Heart left ventricle (tissue), 16 donors: ENCODE data around the gene BPTF. TPM values are rescaled to one million over a fixed set of nuclear protein-coding genes. Genes with fewer than 3 reads are reported as not detected.

Source experiments
- ATAC-seq, 4 donors: fragments of 200-7000 bp; cut with Tn5 transposase; one replicate each; pipeline ENCODE4 v1.9.1; 2020 to 2022; ENCODE audit warnings: moderate library complexity in 4 of 4, mild to moderate bottlenecking in 3 of 4, moderate number of reproducible peaks in 1 of 4
- DNase-seq, 5 donors: peaks; one replicate each; pipeline ENCODE4 v3.0.0-alpha.2; 2020
- H3K27ac ChIP-seq, 12 donors: fragments of 200-600 bp; sonication (generic) in 4 of 12; one replicate each; pipeline versions ENCODE4 v1.5.0 to v1.8.0; 2016 to 2022; ENCODE audit warnings: mild to moderate bottlenecking in 2 of 12
- H3K27me3 ChIP-seq, 9 donors: fragments of 200-600 bp; sonication (generic) in 2 of 9; one replicate each; pipeline versions ENCODE4 v1.5.1 to v1.8.0; 2016 to 2022; ENCODE audit warnings: mild to moderate bottlenecking in 3 of 9
- H3K36me3 ChIP-seq, 9 donors: fragments of 200-600 bp; sonication (generic) in 2 of 9; one replicate each; pipeline versions ENCODE4 v1.5.0 to v1.8.0; 2018 to 2022; ENCODE audit warnings: mild to moderate bottlenecking in 2 of 9
- H3K4me1 ChIP-seq, 12 donors: fragments of 200-600 bp; sonication (generic) in 4 of 12; one replicate each; pipeline versions ENCODE4 v1.5.0 to v1.8.0; 2016 to 2022; ENCODE audit warnings: mild to moderate bottlenecking in 3 of 12
- H3K4me3 ChIP-seq, 12 donors: fragments of 200-600 bp; sonication (generic) in 4 of 12; one replicate each; pipeline versions ENCODE4 v1.5.0 to v1.8.0; 2017 to 2022; ENCODE audit warnings: mild to moderate bottlenecking in 9 of 12, moderate library complexity in 4 of 12
- H3K9me3 ChIP-seq, 12 donors: fragments of 200-600 bp; sonication (generic) in 4 of 12; one replicate each; pipeline versions ENCODE4 v1.5.0 to v1.8.0; 2016 to 2022; ENCODE audit warnings: mild to moderate bottlenecking in 1 of 12
- POLR2A ChIP-seq, 2 donors: fragments of 450-650 bp; IDR thresholded peaks; one replicate each; pipeline ENCODE4 v1.6.1; 2017; ENCODE audit warnings: antibody characterized with exemption in 2 of 2, mild to moderate bottlenecking in 2 of 2, moderate library complexity in 2 of 2
- WGBS, 4 donors: extraction: QIAGEN DNeasy Blood & Tissue Kit in 2 of 4; methylation state at CpG; one replicate each; pipeline versions ENCODE4 v1.1.5 to v1.1.7; 2013 to 2018; 5-methylcytosine and 5-hydroxymethylcytosine counted together
- intact Hi-C, 10 donors: fragments of 100-400 bp; cut with DNase I; formaldehyde crosslinking; loops; one replicate each; pipeline versions ENCODE4 v1.11.1 to v1.14.2; 2022
- long read RNA-seq, 3 donors: library from polyadenylated mRNA; unstranded; transcript quantifications; one replicate each; pipeline ENCODE4 v2.0.0, GENCODE V29; 2020 to 2021
- polyA plus RNA-seq, 2 donors: library from polyadenylated mRNA; stranded (reverse); fragments of 200-250 nt; gene quantifications; one replicate each; pipeline ENCODE4 v1.2.3, GENCODE V29; 2013
- total RNA-seq, 9 donors: library from RNA; depleted of rRNA in 2 of 9; stranded (reverse); fragments of >200 nt in 2 of 9; fragmentation: NEBNext Ultra II Directional in 3 of 9; extraction: Animal tissue kit (Norgen Biotek cat#: 25700) in 3 of 9; gene quantifications; one replicate each; pipeline versions ENCODE4 v1.1.0 to v1.2.4, GENCODE V29; 2016 to 2023
- TF ChIP-seq, protein P1 (sequence below), 12 donors: fragments of 200-600 bp; sonication (generic) in 4 of 12; IDR thresholded peaks; one replicate each; pipeline versions ENCODE4 v1.5.0 to v1.8.0; 2018 to 2022; ENCODE audit warnings: antibody characterized with exemption in 12 of 12, mild to moderate bottlenecking in 5 of 12
- donor health status: ischemic (EF 13 %, LVEDD 7.1; RV severe dilation, severe dysfunction).
- donor health status: healthy with polysubstance abuse.
- donor health status: DM: no; HTN: yes; CAD: no.
- donor health status: DM: no; HTN: no; CAD: no.
- donor health status: ischemic (EF 25% LVEDD 6.9; RV normal size, moderate dysfunction).
- donor health status: ischemic (EF 25% LVEDD 5.7; RV mildly dilated, moderate dysfunction).
- donor health status: healthy.
- donor health status: DM: yes; HTN: yes; CAD: no.
- donor health status: ischemic (EF 35%, LVEDD 5.7; RV mildly dilated, moderate dysfunction).
- donor health status: nonischemic (EF 11% LVEDD 7.7; RV severe dilation, severe dysfunction).
- donor health status: DM: yes; HTN: yes; CAD: no.
- donor health status: PGD.
- donor health status: ischemic (EF 29% LVEDD 5.4; RV normal size, mild dysfunction).
- donor health status: nonischemic (EF 23%, LVEDD 6.1; RV moderate dilation, normal function).

The BPTF gene, protein sequence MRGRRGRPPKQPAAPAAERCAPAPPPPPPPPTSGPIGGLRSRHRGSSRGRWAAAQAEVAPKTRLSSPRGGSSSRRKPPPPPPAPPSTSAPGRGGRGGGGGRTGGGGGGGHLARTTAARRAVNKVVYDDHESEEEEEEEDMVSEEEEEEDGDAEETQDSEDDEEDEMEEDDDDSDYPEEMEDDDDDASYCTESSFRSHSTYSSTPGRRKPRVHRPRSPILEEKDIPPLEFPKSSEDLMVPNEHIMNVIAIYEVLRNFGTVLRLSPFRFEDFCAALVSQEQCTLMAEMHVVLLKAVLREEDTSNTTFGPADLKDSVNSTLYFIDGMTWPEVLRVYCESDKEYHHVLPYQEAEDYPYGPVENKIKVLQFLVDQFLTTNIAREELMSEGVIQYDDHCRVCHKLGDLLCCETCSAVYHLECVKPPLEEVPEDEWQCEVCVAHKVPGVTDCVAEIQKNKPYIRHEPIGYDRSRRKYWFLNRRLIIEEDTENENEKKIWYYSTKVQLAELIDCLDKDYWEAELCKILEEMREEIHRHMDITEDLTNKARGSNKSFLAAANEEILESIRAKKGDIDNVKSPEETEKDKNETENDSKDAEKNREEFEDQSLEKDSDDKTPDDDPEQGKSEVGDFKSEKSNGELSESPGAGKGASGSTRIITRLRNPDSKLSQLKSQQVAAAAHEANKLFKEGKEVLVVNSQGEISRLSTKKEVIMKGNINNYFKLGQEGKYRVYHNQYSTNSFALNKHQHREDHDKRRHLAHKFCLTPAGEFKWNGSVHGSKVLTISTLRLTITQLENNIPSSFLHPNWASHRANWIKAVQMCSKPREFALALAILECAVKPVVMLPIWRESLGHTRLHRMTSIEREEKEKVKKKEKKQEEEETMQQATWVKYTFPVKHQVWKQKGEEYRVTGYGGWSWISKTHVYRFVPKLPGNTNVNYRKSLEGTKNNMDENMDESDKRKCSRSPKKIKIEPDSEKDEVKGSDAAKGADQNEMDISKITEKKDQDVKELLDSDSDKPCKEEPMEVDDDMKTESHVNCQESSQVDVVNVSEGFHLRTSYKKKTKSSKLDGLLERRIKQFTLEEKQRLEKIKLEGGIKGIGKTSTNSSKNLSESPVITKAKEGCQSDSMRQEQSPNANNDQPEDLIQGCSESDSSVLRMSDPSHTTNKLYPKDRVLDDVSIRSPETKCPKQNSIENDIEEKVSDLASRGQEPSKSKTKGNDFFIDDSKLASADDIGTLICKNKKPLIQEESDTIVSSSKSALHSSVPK (N-terminal part only)
- 10 to 100 TPM; 50.5 to 96.9 (median 77.6) TPM for total RNA-seq
- 10 to 100 TPM; 16.7 to 20.2 TPM for polyA plus RNA-seq
- long read RNA-seq, donor 1, partial matches to known transcripts = 16 of 17 reads
- long read RNA-seq, donor 1, other reads (novel, unspliced or antisense) = 1 of 17 reads
- long read RNA-seq, donor 2, partial matches to known transcripts = 7 of 8 reads
- long read RNA-seq, donor 2, other reads (novel, unspliced or antisense) = 1 of 8 reads
- long read RNA-seq, donor 3, partial matches to known transcripts = 8 of 10 reads
- long read RNA-seq, donor 3, other reads (novel, unspliced or antisense) = 2 of 10 reads

DNA sequence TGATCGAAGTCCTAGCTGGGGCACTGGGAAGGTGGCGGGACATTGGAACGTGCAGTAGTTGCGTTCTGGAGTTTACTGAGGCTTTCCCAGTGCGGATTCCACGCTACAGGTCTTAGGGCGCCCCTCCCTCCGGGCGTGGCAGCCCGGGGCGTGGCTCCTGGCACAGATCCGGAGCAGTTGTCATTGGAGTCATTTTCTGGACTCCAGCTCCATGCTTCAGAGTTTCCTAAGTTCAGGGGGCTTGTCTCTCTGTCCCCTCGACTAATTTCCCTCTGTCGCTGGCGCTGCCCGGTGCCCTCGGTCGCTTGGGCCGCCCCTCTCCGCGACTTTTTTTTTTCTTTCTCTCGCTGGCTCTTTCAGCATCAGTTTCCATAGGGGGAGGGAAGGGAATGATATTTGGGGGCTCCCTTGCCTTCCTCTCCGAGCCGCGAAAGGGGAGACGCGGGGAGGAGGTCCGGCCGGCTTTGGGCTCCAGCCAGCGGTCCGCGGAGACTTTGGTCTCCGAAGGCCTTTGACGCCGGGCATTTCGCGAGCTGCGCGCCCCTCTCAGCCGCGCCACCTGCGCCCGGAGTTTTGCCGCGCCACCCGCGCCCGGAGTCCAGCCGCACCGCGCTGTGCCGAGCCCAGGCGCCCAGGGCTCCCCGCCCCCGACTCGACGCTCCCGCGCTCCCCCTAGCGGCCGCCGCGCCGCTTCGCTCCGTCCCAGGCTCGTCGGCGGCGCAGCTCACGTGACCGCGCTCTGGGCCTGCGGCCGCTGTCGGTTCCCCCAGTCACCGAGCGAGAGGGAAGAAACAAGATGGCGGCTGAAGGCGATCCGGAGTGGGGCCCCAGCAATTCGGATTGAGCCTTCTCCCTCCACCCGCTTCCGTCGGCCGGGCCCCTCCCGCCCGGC, at the start of gene BPTF:
BPTF (plus strand) TSS at position 769 of the 892 bp plus-strand sequence. CDS start 222 bp downstream, outside the sequence.
- 0 to 1% (median 1%) methylated on average over 37 to 88 of the region's 88 CpGs for WGBS, 4 donors
- Histone ChIP-seq H3K36me3 (no peaks in the 10 kb centered on the region), H3K27ac (peak within 1 kb of the TSS; percentile 85 to 97 (median 94)), H3K27me3 (peaks cover 0 to 3% (median 0%) of the 10 kb centered on the region in 9 donors), H3K4me3 (peak within 1 kb of the TSS; percentile 51 to 90 (median 82)), H3K4me1 (peaks cover 0 to 40% (median 29%) of the 10 kb centered on the region in 12 donors), H3K9me3 (no peaks in the 10 kb centered on the region)
- DNase-seq (peak; percentile 92 to 96 (median 94)), ATAC-seq (peak; percentile 94 to 98 (median 96))
- intact Hi-C loops = loop anchor here in 3 of 10 donors (1.0 to 10.0 kb wide), 4 partner anchors 24 to 110 kb away; partner anchors contain the start of gene NOL11 (in 3 of the 3)
- TF ChIP-seq, protein P1, sequence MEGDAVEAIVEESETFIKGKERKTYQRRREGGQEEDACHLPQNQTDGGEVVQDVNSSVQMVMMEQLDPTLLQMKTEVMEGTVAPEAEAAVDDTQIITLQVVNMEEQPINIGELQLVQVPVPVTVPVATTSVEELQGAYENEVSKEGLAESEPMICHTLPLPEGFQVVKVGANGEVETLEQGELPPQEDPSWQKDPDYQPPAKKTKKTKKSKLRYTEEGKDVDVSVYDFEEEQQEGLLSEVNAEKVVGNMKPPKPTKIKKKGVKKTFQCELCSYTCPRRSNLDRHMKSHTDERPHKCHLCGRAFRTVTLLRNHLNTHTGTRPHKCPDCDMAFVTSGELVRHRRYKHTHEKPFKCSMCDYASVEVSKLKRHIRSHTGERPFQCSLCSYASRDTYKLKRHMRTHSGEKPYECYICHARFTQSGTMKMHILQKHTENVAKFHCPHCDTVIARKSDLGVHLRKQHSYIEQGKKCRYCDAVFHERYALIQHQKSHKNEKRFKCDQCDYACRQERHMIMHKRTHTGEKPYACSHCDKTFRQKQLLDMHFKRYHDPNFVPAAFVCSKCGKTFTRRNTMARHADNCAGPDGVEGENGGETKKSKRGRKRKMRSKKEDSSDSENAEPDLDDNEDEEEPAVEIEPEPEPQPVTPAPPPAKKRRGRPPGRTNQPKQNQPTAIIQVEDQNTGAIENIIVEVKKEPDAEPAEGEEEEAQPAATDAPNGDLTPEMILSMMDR (IDR thresholded peaks at IDR 0.05) = peak; percentile 73 to 98 (median 95)
- TF ChIP-seq POLR2A (IDR thresholded peaks at IDR 0.05) = peak in 1 of 2 donors; percentile 43

DNA sequence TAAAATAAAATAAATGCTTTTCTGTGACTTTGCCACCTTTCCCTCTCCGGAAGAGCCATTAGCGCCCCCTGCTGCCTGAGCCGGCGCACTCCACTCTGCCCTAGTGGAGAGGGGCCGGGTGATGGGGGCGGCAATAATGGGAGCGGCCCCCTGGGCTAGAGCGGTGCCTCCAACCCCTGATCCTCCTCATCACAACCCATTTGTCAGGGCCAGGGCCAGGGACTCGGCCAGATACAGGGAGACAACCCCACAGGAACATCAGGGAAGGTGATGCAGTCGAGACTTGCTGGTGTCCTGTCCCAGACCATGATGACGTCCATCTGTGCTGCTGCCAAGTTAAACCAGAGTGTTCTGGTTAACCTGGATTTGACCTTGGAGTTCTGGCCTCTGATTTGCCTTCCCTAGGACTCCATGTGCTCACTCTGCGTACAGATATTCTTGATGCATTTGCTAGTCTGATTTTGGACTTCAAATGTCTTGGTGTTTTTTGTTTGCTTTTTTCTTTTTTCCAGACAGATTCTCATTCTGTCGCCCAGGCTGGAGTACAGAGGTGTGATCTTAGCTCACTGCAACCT, 46.1 kb upstream of the BPTF start:
- DNase-seq (peak; percentile 23 to 85 (median 62)), ATAC-seq (peak; percentile 92 to 97 (median 93))
- TF ChIP-seq, protein P1 (IDR thresholded peaks at IDR 0.05) = peak; percentile 35 to 64 (median 48)
- no peak for TF ChIP-seq POLR2A (IDR thresholded peaks at IDR 0.05)
- 12 to 29% (median 21%) methylated on average over 13 of the region's 13 CpGs for WGBS, 4 donors
- Histone ChIP-seq H3K4me1 (peaks cover 0 to 7% (median 4%) of the 10 kb centered on the region in 12 donors), H3K27ac (peak overlapping the region in 3 of 12 donors; percentile 22 to 64 (median 54)), H3K36me3 (no peaks in the 10 kb centered on the region), H3K27me3 (no peaks in the 10 kb centered on the region), H3K9me3 (no peaks in the 10 kb centered on the region), H3K4me3 (no peak overlapping the region)
- intact Hi-C loops = no loop called here
